Neuronal stem cell (in vitro differentiated cells): ENCODE measurements around the gene JPT1.

Experiments used
- DNase-seq: peaks from one replicate; pipeline ENCODE4 v3.0.0-alpha.2; 2013; ENCODE audit warnings: low spot score
- H2AFZ ChIP-seq: one replicate; pipeline ENCODE4 v1.6.1; 2013; ENCODE audit warnings: mild to moderate bottlenecking, low read length, inconsistent platforms
- H2AK5ac ChIP-seq: 2 replicates; pipeline ENCODE4 v1.6.1; 2013; ENCODE audit warnings: low read depth, mild to moderate bottlenecking, inconsistent platforms, low read length, moderate library complexity, mixed read lengths
- H2BK120ac ChIP-seq: 2 replicates; pipeline ENCODE4 v1.6.1; 2013; ENCODE audit warnings: low read depth, mild to moderate bottlenecking, inconsistent platforms, low read length, moderate library complexity, mixed read lengths
- H2BK12ac ChIP-seq: one replicate; pipeline ENCODE4 v1.6.1; 2013; ENCODE audit warnings: low read length, inconsistent platforms
- H2BK15ac ChIP-seq: 2 replicates; pipeline ENCODE4 v1.6.1; 2013; ENCODE audit warnings: mild to moderate bottlenecking, low read length, inconsistent platforms, mixed read lengths
- H2BK5ac ChIP-seq: one replicate; pipeline ENCODE4 v1.6.1; 2013; ENCODE audit warnings: inconsistent platforms, mild to moderate bottlenecking, low read length, moderate library complexity
- H3K14ac ChIP-seq: one replicate; pipeline ENCODE4 v1.6.1; 2013; ENCODE audit warnings: low read length, inconsistent platforms
- H3K18ac ChIP-seq: 2 replicates; pipeline ENCODE4 v1.6.1; 2013; ENCODE audit warnings: low read length, inconsistent platforms
- H3K23ac ChIP-seq: 2 replicates; pipeline ENCODE4 v1.6.1; 2013; ENCODE audit warnings: low read depth, mild to moderate bottlenecking, mixed read lengths, low read length, inconsistent platforms; ENCODE audit not compliant: poor library complexity
- H3K27ac ChIP-seq: replicated peaks from 3 replicates; pipeline ENCODE4 v1.5.1; 2013; ENCODE audit warnings: low read length, inconsistent platforms
- H3K27me3 ChIP-seq, 3 experiments: 2 replicates each; pipeline ENCODE4 v1.6.1; 2013; ENCODE audit warnings: low read length in 3 of 3, mild to moderate bottlenecking in 2 of 3, inconsistent platforms in 1 of 3, low read depth in 1 of 3, mixed read lengths in 1 of 3, moderate library complexity in 1 of 3; ENCODE audit not compliant: control insufficient read depth in 3 of 3, insufficient read depth in 3 of 3
- H3K36me3 ChIP-seq, 2 donors: replicated peaks in 1 of 2; 2 replicates each; pipeline ENCODE4 v1.6.1; 2013; ENCODE audit warnings: low read length in 2 of 2; ENCODE audit not compliant: control insufficient read depth in 2 of 2, insufficient read depth in 2 of 2
- H3K4ac ChIP-seq: 2 replicates; pipeline ENCODE4 v1.6.1; 2013; ENCODE audit warnings: inconsistent platforms, mild to moderate bottlenecking, low read length, moderate library complexity
- H3K4me1 ChIP-seq, 2 donors: 1 replicate in 1 of 2; 2 replicates in 1 of 2; pipeline ENCODE4 v1.6.1; 2013; ENCODE audit warnings: low read length in 2 of 2, low read depth in 1 of 2; ENCODE audit not compliant: control insufficient read depth in 2 of 2, insufficient read depth in 1 of 2
- H3K4me2 ChIP-seq: one replicate; pipeline ENCODE4 v1.6.1; 2013; ENCODE audit warnings: mild to moderate bottlenecking, low read length, inconsistent platforms; ENCODE audit not compliant: insufficient read depth, poor library complexity, severe bottlenecking
- H3K4me3 ChIP-seq, 2 donors: 2 replicates each; pipeline ENCODE4 v1.5.1; 2013; ENCODE audit warnings: low read length in 2 of 2, mild to moderate bottlenecking in 2 of 2, inconsistent platforms in 1 of 2, moderate library complexity in 1 of 2
- H3K79me1 ChIP-seq: one replicate; pipeline ENCODE4 v1.6.1; 2013; ENCODE audit warnings: low read depth, mild to moderate bottlenecking, inconsistent platforms, low read length, moderate library complexity
- H3K9ac ChIP-seq: one replicate; pipeline ENCODE4 v1.6.1; 2013; ENCODE audit warnings: mild to moderate bottlenecking, low read depth, low read length, inconsistent platforms; ENCODE audit not compliant: poor library complexity
- H3K9me3 ChIP-seq, 2 donors: replicated peaks in 1 of 2; 2 replicates each; pipeline versions ENCODE3 to v1.6.1; 2013; ENCODE audit warnings: low read length in 2 of 2, mild to moderate bottlenecking in 2 of 2, inconsistent platforms in 1 of 2, low read depth in 1 of 2, mixed read lengths in 1 of 2, moderate library complexity in 1 of 2; ENCODE audit not compliant: control insufficient read depth in 2 of 2, insufficient read depth in 1 of 2
- H4K8ac ChIP-seq: one replicate; pipeline ENCODE4 v1.6.1; 2013; ENCODE audit warnings: low read depth, mild to moderate bottlenecking, inconsistent platforms, low read length, moderate library complexity
- H4K91ac ChIP-seq: one replicate; pipeline ENCODE4 v1.6.1; 2013; ENCODE audit warnings: low read length, low read depth, mild to moderate bottlenecking, inconsistent platforms; ENCODE audit not compliant: poor library complexity
- WGBS, 2 donors: extraction: QIAGEN DNeasy Blood & Tissue Kit; methylation state at CpG; one replicate each; pipeline ENCODE4 v1.1.7; 2013; ENCODE audit warnings: missing lambda C conversion rate in 2 of 2, mixed read lengths in 1 of 2; ENCODE audit not compliant: insufficient read length in 2 of 2, insufficient replicate concordance in 1 of 2; ENCODE audit errors: extremely low coverage in 2 of 2; 5-methylcytosine and 5-hydroxymethylcytosine counted together

The JPT1 gene

GRCh38 chr17:75115555-75115954, 38.8 kb downstream of the JPT1 start:
- Histone ChIP-seq H3K4me1 (no peaks in the 10 kb centered on the region), H3K36me3 (peaks cover 8 to 40% of the 10 kb centered on the region in 2 donors), H3K4ac (no peak overlapping the region), H2AK5ac (no peak overlapping the region), H2BK15ac (no peak overlapping the region), H4K91ac (no peak overlapping the region), H3K4me2 (no peak overlapping the region), H3K18ac (no peak overlapping the region), H3K9me3 (no peaks in the 10 kb centered on the region), H3K27ac (no peak overlapping the region), H3K14ac (no peak overlapping the region), H2AFZ (no peak overlapping the region), H2BK120ac (no peak overlapping the region), H4K8ac (no peak overlapping the region), H2BK12ac (no peak overlapping the region), H3K4me3 (no peak overlapping the region), H3K79me1 (no peaks in the 10 kb centered on the region), H3K9ac (no peak overlapping the region), H3K27me3 (no peaks in the 10 kb centered on the region), H2BK5ac (no peak overlapping the region), H3K23ac (no peak overlapping the region)
- no peak for DNase-seq

- H3K4me2 ChIP-seq, result no peak overlapping the region
- H3K4me3 ChIP-seq, result no peak overlapping the region
- H3K9me3 ChIP-seq, result no peaks in the 10 kb centered on the region
- no peak overlapping the region for H4K8ac ChIP-seq
- peaks cover 0 to 3% of the 10 kb centered on the region in 2 donors for H3K4me1 ChIP-seq
- H2AFZ ChIP-seq, result peak overlapping the region; percentile 76
- H2BK12ac ChIP-seq, result no peak overlapping the region
- no peaks in the 10 kb centered on the region for H3K27me3 ChIP-seq
- no peak overlapping the region for H3K23ac ChIP-seq
- H3K79me1 ChIP-seq, result no peaks in the 10 kb centered on the region
- WGBS, 2 donors, result no CpG with 5 or more reads among the region's 19 CpGs
- no peak for DNase-seq
- no peak overlapping the region for H2AK5ac ChIP-seq
- H3K36me3 ChIP-seq, result peaks cover 6 to 36% of the 10 kb centered on the region in 2 donors
- no peak overlapping the region for H4K91ac ChIP-seq
- H3K14ac ChIP-seq, result no peak overlapping the region
- no peak overlapping the region for H3K18ac ChIP-seq
- H2BK5ac ChIP-seq, result no peak overlapping the region
- H2BK120ac ChIP-seq, result no peak overlapping the region
- H3K9ac ChIP-seq, result no peak overlapping the region
- no peak overlapping the region for H2BK15ac ChIP-seq
- no peak overlapping the region for H3K27ac ChIP-seq
- no peak overlapping the region for H3K4ac ChIP-seq
These were observed 39.6 kb downstream of the JPT1 start for GRCh38 chr17:75114552-75115314.

GRCh38 chr17:75113798-75114551, 40.3 kb downstream of the JPT1 start:
- Histone ChIP-seq H3K27me3 (peaks cover 0 to 5% (median under 1%) of the 10 kb centered on the region in 3 experiments), H4K91ac (no peak overlapping the region), H3K4me1 (peaks cover 0 to 3% of the 10 kb centered on the region in 2 donors), H2BK12ac (no peak overlapping the region), H3K18ac (no peak overlapping the region), H3K14ac (no peak overlapping the region), H2BK5ac (no peak overlapping the region), H3K9me3 (no peaks in the 10 kb centered on the region), H3K79me1 (no peaks in the 10 kb centered on the region), H3K27ac (no peak overlapping the region), H2AK5ac (no peak overlapping the region), H3K4me3 (no peak overlapping the region), H3K36me3 (peaks cover 6 to 32% of the 10 kb centered on the region in 2 donors), H3K4me2 (no peak overlapping the region), H3K23ac (no peak overlapping the region), H2BK15ac (no peak overlapping the region), H2BK120ac (no peak overlapping the region), H2AFZ (peak overlapping the region; percentile 76), H3K4ac (no peak overlapping the region), H4K8ac (no peak overlapping the region), H3K9ac (no peak overlapping the region)
- peak; percentile 86 for DNase-seq
- no CpG with 5 or more reads among the region's 22 CpGs for WGBS, 2 donors

- H4K8ac ChIP-seq, result no peak overlapping the region
- peak overlapping the region; percentile 37 for H3K4ac ChIP-seq
- H3K79me1 ChIP-seq, result no peaks in the 10 kb centered on the region
- no peak overlapping the region for H3K9ac ChIP-seq
- no peak overlapping the region for H2BK120ac ChIP-seq
- no CpG with 5 or more reads among the region's 7 CpGs for WGBS, 2 donors
- no peak overlapping the region for H3K4me2 ChIP-seq
- H3K36me3 ChIP-seq, result peaks cover 6 to 25% of the 10 kb centered on the region in 2 donors
- peaks cover 0 to 5% of the 10 kb centered on the region in 2 donors for H3K4me1 ChIP-seq
- H2AFZ ChIP-seq, result no peak overlapping the region
- H2AK5ac ChIP-seq, result no peak overlapping the region
- no peak overlapping the region for H3K14ac ChIP-seq
- no peak overlapping the region for H2BK15ac ChIP-seq
- H2BK5ac ChIP-seq, result no peak overlapping the region
- no peak overlapping the region for H3K27ac ChIP-seq
- H2BK12ac ChIP-seq, result no peak overlapping the region
- no peak overlapping the region for H3K4me3 ChIP-seq
- no peak overlapping the region for H3K23ac ChIP-seq
- peaks cover 0 to 7% (median 6%) of the 10 kb centered on the region in 3 experiments for H3K27me3 ChIP-seq
- H3K9me3 ChIP-seq, result no peaks in the 10 kb centered on the region
- no peak for DNase-seq
- H3K18ac ChIP-seq, result no peak overlapping the region
- peak overlapping the region; percentile 72 for H4K91ac ChIP-seq
These were observed 42.5 kb downstream of the JPT1 start for GRCh38 chr17:75111777-75112335.
